Natural killer cell (primary cell): ENCODE measurements around the gene ALPL. TPM values are rescaled to one million over a fixed set of nuclear protein-coding genes. Genes with fewer than 3 reads are reported as not detected.

Source experiments
- ATAC-seq, 3 donors: fragments of 150-1000 bp in 2 of 3; fragments of 200-7000 bp in 1 of 3; cut with Tn5 transposase; 1 replicate in 1 of 3; 2 replicates in 2 of 3; pipeline ENCODE4 v1.10.0; 2021; ENCODE audit warnings: mild to moderate bottlenecking in 2 of 3, moderate library complexity in 2 of 3
- DNase-seq, 2 donors: peaks; one replicate each; pipeline versions ENCODE4 v3.0.0 to v3.0.0-alpha.2; 2013 to 2021; ENCODE audit warnings: mixed read lengths in 1 of 2
- H3K27ac ChIP-seq: one replicate; pipeline ENCODE4 v1.5.1; 2013; ENCODE audit warnings: mild to moderate bottlenecking, low read length
- H3K27me3 ChIP-seq: one replicate; pipeline ENCODE4 v1.6.1; 2013; ENCODE audit warnings: low read length; ENCODE audit not compliant: control insufficient read depth, insufficient read depth
- H3K36me3 ChIP-seq: one replicate; pipeline ENCODE4 v1.6.1; 2013; ENCODE audit warnings: low read length; ENCODE audit not compliant: control insufficient read depth, insufficient read depth
- H3K4me1 ChIP-seq: one replicate; pipeline ENCODE4 v1.6.1; 2013; ENCODE audit warnings: low read length; ENCODE audit not compliant: control insufficient read depth, insufficient read depth
- H3K4me3 ChIP-seq: one replicate; pipeline ENCODE4 v1.5.1; 2013; ENCODE audit warnings: low read length
- H3K9me3 ChIP-seq: one replicate; pipeline ENCODE4 v1.6.1; 2013; ENCODE audit warnings: low read length; ENCODE audit not compliant: control insufficient read depth, insufficient read depth
- H3K27ac Mint-ChIP-seq, 2 donors: one replicate each; pipeline ENCODE4 v1.8.0; 2022; ENCODE audit warnings: mild to moderate bottlenecking in 2 of 2, mixed read lengths in 2 of 2, moderate library complexity in 1 of 2
- H3K27me3 Mint-ChIP-seq, 2 donors: one replicate each; pipeline ENCODE4 v1.8.0; 2022; ENCODE audit warnings: low read depth in 2 of 2, mixed read lengths in 2 of 2
- H3K36me3 Mint-ChIP-seq: one replicate; pipeline ENCODE4 v1.8.0; 2022; ENCODE audit warnings: mixed read lengths
- H3K4me1 Mint-ChIP-seq, 2 donors: one replicate each; pipeline ENCODE4 v1.8.0; 2022; ENCODE audit warnings: mixed read lengths in 2 of 2
- H3K4me3 Mint-ChIP-seq: one replicate; pipeline ENCODE4 v1.8.0; 2022; ENCODE audit warnings: mild to moderate bottlenecking, moderate library complexity, mixed read lengths
- H3K9me3 Mint-ChIP-seq, 2 donors: one replicate each; pipeline ENCODE4 v1.8.0; 2022; ENCODE audit warnings: mixed read lengths in 2 of 2
- CTCF ChIP-seq: fragments of 200-600 bp; IDR thresholded peaks from one replicate; pipeline ENCODE4 v1.8.0; 2022; ENCODE audit warnings: antibody characterized with exemption
- WGBS: methylation state at CpG from one replicate; pipeline ENCODE4 v1.1.7; 2013; ENCODE audit warnings: missing lambda C conversion rate; ENCODE audit not compliant: insufficient coverage; 5-methylcytosine and 5-hydroxymethylcytosine counted together
- intact Hi-C: fragments of 100-400 bp; cut with micrococcal nuclease; formaldehyde crosslinking; loops from one replicate; pipeline ENCODE4 v1.14.2; 2022
- total RNA-seq, 4 donors: library from RNA; stranded (reverse); fragments of 120-200 nt in 1 of 4; gene quantifications; one replicate each; pipeline versions ENCODE4 v1.2.3 to v1.2.4, GENCODE V29; 2013 to 2022

Gene ALPL
- total RNA-seq, 3 donors from 2014 or later (not counting 1 experiment from before 2014, with no cell fraction given): 2.4 TPM; not detected in 2

GRCh38 chr1:21508580-21509350 lies 458 bp upstream of the ALPL start:
- Histone ChIP-seq H3K27ac (no peak overlapping the region), H3K4me1 (peaks cover 8% of the 10 kb centered on the region), H3K36me3 (no peaks in the 10 kb centered on the region), H3K27me3 (peaks cover 16% of the 10 kb centered on the region), H3K4me3 (no peak overlapping the region), H3K9me3 (no peaks in the 10 kb centered on the region)
- Mint-ChIP-seq H3K4me3 (peak overlapping the region; percentile 26), H3K4me1 (peaks cover 6 to 7% of the 10 kb centered on the region in 2 donors), H3K27me3 (peaks cover 45 to 60% of the 10 kb centered on the region in 2 donors), H3K9me3 (no peaks in the 10 kb centered on the region), H3K36me3 (no peaks in the 10 kb centered on the region), H3K27ac (no peak overlapping the region)
- ATAC-seq (peak; percentile 87 to 94 (median 90)), DNase-seq (peak; percentile 52 to 71)
- intact Hi-C loops: loop anchor here (5.0 kb wide), 1 partner anchor 454 kb away; no protein-coding TSS in a partner anchor
- 2% methylated on average over 39 of the region's 45 CpGs for WGBS
- TF ChIP-seq CTCF: peak; percentile 20

- ATAC-seq (no peak), DNase-seq (no peak)
- WGBS: 63% methylated on average over 11 of the region's 12 CpGs
- Histone ChIP-seq H3K4me1 (peaks cover 15% of the 10 kb centered on the region), H3K4me3 (no peak overlapping the region), H3K27ac (no peak overlapping the region), H3K36me3 (no peaks in the 10 kb centered on the region), H3K9me3 (no peaks in the 10 kb centered on the region), H3K27me3 (peaks cover 16% of the 10 kb centered on the region)
- Mint-ChIP-seq H3K27ac (no peak overlapping the region), H3K27me3 (peaks cover 44 to 57% of the 10 kb centered on the region in 2 donors), H3K36me3 (no peaks in the 10 kb centered on the region), H3K9me3 (no peaks in the 10 kb centered on the region), H3K4me1 (peaks cover 6 to 7% of the 10 kb centered on the region in 2 donors), H3K4me3 (no peak overlapping the region)
- intact Hi-C loops: no loop called here
- no peak for TF ChIP-seq CTCF
Observed at GRCh38 chr1:21510113-21510493, 880 bp downstream of the ALPL start.

GRCh38 chr1:21510885-21511578 lies 1.8 kb downstream of the ALPL start:
- H3K4me3 ChIP-seq: no peak overlapping the region
- DNase-seq (no peak), ATAC-seq (no peak)
- Mint-ChIP-seq H3K4me3 (no peak overlapping the region), H3K27me3 (peaks cover 41 to 50% of the 10 kb centered on the region in 2 donors), H3K27ac (no peak overlapping the region), H3K4me1 (peaks cover 6 to 7% of the 10 kb centered on the region in 2 donors), H3K9me3 (no peaks in the 10 kb centered on the region), H3K36me3 (no peaks in the 10 kb centered on the region)
- peaks cover 16% of the 10 kb centered on the region for H3K27me3 ChIP-seq
- H3K27ac ChIP-seq: no peak overlapping the region
- intact Hi-C loops: no loop called here
- 87% methylated on average over 9 of the region's 9 CpGs for WGBS
- no peaks in the 10 kb centered on the region for H3K36me3 ChIP-seq
- no peak for TF ChIP-seq CTCF
- H3K9me3 ChIP-seq: no peaks in the 10 kb centered on the region
- peaks cover 15% of the 10 kb centered on the region for H3K4me1 ChIP-seq
